HUES6 (cell line): Measurements from ENCODE around the gene TEX2.
"Not testable (repeated sequence)": the region's sequence is repeated elsewhere in the genome, so short reads cannot be mapped to it uniquely, and the experiment has no call there.

Experiments
- H3K27ac ChIP-seq: 2 replicates; pipeline ENCODE4 v1.7.0; 2013; ENCODE audit warnings: low read depth, mild to moderate bottlenecking, low read length, inconsistent platforms
- H3K27me3 ChIP-seq: 2 replicates; pipeline ENCODE4 v1.6.1; 2013; ENCODE audit warnings: low read length; ENCODE audit not compliant: control insufficient read depth, insufficient read depth
- H3K36me3 ChIP-seq: 2 replicates; pipeline ENCODE4 v1.6.1; 2013; ENCODE audit warnings: low read length; ENCODE audit not compliant: control insufficient read depth, insufficient read depth
- H3K4me1 ChIP-seq: 2 replicates; pipeline ENCODE4 v1.6.1; 2013; ENCODE audit warnings: low read length; ENCODE audit not compliant: control insufficient read depth, insufficient read depth
- H3K4me3 ChIP-seq: 2 replicates; pipeline ENCODE4 v1.5.1; 2013; ENCODE audit warnings: low read depth, low read length
- H3K9ac ChIP-seq: one replicate; pipeline ENCODE4 v1.6.1; 2013; ENCODE audit warnings: mild to moderate bottlenecking, low read length
- H3K9me3 ChIP-seq: 2 replicates; pipeline ENCODE4 v1.6.1; 2013; ENCODE audit warnings: low read depth, low read length; ENCODE audit not compliant: control insufficient read depth, insufficient read depth

Gene TEX2

DNA sequence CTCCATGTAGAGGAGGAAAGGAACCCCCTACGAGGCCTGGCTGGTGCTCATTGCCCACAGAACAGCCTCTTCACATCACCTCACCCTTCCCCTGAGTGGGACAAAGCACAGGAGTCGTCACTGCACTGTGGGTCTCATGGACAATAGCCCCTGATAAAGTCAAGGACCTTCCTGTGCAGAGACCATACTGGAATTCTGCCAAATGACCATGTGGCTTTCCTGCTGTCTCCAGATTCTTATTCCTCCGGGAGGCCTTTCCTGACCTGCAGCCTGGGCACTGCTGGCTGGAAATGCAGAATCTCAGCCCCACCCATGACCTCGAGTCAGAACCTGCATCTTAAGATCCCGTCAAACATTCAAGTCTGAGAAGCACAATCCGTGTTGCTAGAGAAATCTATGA lies 72.6 kb downstream of the TEX2 start:
- Histone ChIP-seq H3K9me3 (no peaks in the 10 kb centered on the region), H3K4me3 (no peak overlapping the region), H3K27me3 (no peaks in the 10 kb centered on the region), H3K27ac (no peak overlapping the region), H3K4me1 (no peaks in the 10 kb centered on the region), H3K36me3 (no peaks in the 10 kb centered on the region), H3K9ac (no peak overlapping the region)

DNA sequence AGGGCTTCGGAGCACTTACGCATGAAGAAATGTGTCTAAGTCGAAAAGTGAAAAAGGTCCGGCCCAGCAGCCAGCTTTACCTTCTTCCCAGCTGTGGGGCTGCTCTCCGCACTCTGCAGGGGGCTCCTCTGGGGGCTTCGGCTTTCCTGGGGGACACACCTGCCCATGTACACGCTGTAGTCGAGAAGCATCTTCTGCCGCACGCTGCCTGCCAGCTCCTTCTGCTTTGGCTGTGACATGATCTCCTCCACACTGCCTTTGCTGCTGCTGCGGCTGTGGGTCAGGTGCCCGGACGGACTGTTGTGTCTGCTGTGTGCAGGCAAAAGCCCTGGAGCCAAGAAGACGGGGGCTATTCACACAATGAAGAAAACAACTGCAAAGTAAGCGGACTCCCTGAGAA lies 75.0 kb downstream of the TEX2 start:
- no peak overlapping the region for H3K4me3 ChIP-seq
- no peaks in the 10 kb centered on the region for H3K27me3 ChIP-seq
- no peaks in the 10 kb centered on the region for H3K4me1 ChIP-seq
- H3K27ac ChIP-seq = no peak overlapping the region
- H3K36me3 ChIP-seq = no peaks in the 10 kb centered on the region
- H3K9me3 ChIP-seq = no peaks in the 10 kb centered on the region
- H3K9ac ChIP-seq = no peak overlapping the region

DNA sequence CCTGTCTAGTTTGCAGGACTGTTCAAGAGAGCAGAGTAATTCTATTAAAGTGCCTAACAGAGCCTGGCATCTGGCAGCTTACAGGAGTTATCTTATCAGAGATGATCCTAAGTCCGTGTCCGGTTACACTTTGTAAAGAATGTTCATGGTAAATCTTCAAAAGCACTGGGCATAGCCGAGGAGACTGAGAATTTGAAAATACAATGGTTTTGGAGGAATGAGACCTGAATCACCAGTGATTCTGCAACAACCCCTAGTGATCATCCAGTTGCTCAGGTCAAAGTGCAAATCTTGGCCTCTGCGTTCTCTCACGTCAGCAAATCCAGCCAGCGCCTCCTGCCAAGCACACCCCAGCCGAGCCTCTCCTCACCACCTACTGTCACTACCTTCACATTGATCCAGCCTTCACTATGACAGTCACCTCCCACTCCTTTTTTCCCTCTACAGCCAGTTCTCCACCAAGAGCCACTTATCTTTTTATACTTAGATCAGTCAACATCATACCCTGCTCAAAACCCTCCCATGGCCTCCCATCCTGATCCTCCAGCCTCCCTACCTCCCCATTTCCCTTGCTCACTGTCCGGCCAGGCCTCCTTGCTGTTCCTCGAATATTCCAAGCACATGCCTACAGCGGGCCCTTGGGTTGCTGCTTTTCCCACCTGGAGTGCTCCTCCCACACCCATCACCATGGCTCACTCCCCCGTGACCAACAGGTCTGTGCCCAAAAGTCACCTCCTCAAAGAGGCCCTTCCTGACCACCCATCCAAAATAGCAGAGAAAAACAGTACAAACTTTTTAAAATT lies 75.8 kb downstream of the TEX2 start:
- Histone ChIP-seq H3K4me1 (no peaks in the 10 kb centered on the region), H3K36me3 (no peaks in the 10 kb centered on the region), H3K9me3 (no peaks in the 10 kb centered on the region)

DNA sequence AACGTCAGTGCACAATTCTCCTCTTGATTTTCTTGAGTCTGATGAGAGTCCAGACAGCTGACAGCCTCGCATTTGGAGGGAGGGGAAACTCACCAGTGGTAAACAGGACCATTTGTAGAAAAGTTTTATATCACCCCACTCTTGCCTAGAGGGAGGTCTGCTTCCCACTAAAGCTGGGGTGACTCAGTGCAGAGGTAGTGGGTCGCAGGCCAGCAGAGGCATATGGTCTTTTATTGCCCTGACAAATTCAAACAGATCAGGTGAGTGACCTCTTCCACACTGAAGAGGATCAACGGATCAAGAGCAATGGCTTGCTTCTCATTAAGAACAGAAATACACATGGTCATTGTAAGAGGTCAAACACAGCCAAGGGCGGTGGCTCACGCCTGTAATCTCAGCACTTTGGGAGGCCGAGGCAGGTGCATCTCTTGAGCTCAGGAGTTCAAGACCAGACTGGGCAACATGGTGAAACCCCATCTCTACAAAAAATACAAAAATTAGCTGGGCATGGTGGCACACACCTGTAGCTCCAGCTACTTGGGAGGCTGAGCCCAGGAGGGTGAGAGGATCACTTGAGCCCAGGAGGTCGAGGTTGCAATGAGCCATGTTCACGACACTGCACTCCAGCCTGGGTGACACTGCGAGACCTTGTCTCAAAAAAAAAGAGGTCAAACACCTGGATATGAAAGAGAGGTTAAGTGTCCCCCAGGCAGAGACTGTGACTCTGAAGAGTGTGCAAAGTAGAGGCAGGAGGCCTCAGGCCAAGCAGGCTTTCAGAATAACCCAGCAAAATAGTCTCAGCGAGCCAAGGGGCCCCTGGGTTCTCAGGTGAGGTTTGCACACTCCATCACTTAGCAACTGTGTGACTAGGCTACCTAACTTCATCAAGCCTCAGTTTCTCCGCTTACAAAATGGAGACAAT lies 76.6 kb downstream of the TEX2 start:
- H3K4me3 ChIP-seq = no peak overlapping the region
- no peak overlapping the region for H3K9ac ChIP-seq
- no peaks in the 10 kb centered on the region for H3K4me1 ChIP-seq
- H3K27me3 ChIP-seq = no peaks in the 10 kb centered on the region
- no peak overlapping the region for H3K27ac ChIP-seq
- H3K36me3 ChIP-seq = no peaks in the 10 kb centered on the region
- H3K9me3 ChIP-seq = no peaks in the 10 kb centered on the region

More for the DNA sequence above, 75.8 kb downstream of the TEX2 start:
- Histone ChIP-seq H3K27me3 (no peaks in the 10 kb centered on the region), H3K9ac (no peak overlapping the region), H3K27ac (no peak overlapping the region), H3K4me3 (no peak overlapping the region)

DNA sequence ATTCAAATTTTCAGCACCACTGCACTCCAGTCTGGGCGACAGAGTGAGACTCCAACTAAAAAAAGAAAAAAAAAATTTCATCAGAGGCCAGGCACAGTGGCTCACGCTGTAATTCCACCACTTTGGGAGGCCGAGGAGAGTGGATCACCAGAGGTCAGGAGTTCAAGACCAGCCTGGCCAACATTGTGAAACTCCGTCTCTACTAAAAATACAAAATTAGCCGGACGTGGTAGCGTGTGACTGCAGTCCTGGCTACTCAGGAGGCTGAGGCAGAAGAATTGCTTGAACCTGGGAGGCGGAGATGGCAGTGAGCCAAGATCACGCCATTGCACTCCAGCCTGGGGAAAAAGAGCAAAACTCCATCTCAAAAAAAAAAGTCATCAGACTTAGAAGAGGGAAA lies 77.5 kb downstream of the TEX2 start:
- not testable (repeated sequence) for H3K36me3 ChIP-seq, H3K27me3 ChIP-seq, H3K4me1 ChIP-seq, H3K9me3 ChIP-seq, H3K4me3 ChIP-seq, H3K9ac ChIP-seq, H3K27ac ChIP-seq

DNA sequence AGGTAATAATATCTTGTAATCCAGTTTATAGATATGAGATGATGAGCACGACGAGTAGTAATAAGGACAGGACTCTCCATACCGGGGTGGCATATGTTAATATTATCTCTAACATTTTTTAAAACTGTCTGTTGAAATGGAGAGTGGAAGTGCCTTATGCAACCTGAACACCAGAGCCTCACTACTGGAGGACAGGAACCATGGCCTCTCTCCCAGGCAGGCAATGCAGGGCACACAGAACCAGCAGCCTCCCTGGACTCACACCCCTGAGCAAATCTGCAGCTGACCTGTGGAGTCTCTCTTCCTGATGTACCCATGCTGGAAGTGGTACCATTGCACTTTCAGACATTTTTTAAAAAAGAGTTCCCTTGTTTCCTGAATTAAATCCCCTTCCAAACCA lies 78.0 kb downstream of the TEX2 start:
- H3K27ac ChIP-seq = no peak overlapping the region

DNA sequence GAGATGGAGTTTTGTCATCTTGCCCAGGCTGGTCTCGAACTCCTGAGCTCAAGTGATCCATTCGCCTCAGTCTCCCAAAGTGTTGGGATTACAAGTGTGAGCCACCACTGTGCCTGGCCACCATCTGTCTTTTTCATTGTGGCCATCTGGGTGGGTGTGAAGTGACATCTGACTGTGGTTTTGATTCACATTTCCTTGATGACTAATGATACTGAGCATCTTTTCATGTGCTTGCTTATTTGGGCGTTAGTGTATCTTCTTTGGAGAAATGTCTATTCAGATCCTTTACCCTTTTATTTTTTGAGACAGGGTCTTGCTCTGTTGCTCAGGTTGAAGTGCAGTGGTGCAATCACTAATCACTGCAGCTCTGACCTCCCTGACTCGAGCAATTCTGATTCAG lies 79.2 kb downstream of the TEX2 start:
- no peaks in the 10 kb centered on the region for H3K4me1 ChIP-seq
- no peak overlapping the region for H3K9ac ChIP-seq
- H3K27me3 ChIP-seq = no peaks in the 10 kb centered on the region
- no peaks in the 10 kb centered on the region for H3K36me3 ChIP-seq
- no peak overlapping the region for H3K4me3 ChIP-seq
- 0 out of 2 replicates have a peak, but pooled peaks cover 2% of the 10 kb centered on the region for H3K9me3 ChIP-seq
- H3K27ac ChIP-seq = no peak overlapping the region

More for the DNA sequence above, 78.0 kb downstream of the TEX2 start:
- Histone ChIP-seq H3K9ac (no peak overlapping the region), H3K4me3 (no peak overlapping the region), H3K27me3 (no peaks in the 10 kb centered on the region), H3K36me3 (no peaks in the 10 kb centered on the region), H3K4me1 (no peaks in the 10 kb centered on the region), H3K9me3 (no peaks in the 10 kb centered on the region)

DNA sequence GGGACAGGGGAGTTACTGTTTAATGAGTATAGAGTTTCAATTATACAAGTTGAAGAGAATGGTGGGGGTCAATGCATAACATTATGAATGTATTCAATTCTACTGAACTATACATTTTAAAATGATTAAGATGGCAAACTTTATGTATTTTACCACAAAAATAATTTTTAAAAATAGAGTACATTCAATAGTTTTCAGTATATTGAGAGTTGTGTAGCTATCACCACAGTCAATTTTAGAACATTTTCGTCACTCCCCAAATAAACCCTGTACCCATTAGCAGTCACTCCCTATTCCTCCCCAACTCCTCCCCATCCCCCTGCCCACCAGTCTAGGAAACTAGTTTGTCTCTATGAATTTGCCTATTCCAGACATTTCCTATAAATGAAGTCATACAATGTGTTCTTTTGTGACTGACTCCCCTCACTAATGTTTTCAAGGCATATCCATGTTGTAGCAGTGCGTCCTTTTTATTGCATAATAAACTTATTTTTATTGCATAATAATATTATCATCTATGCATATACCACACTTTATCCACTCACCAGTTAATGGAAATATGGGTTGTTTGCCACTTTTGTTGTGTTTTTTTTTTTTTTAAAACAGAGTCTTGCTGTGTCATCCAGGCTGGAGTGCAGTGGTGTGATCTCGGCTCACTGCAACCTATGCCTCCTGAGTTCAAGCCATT lies 80.6 kb downstream of the TEX2 start:
- no peaks in the 10 kb centered on the region for H3K27me3 ChIP-seq
- H3K9ac ChIP-seq = no peak overlapping the region
- 0 out of 2 replicates have a peak, but pooled peaks cover 2% of the 10 kb centered on the region for H3K9me3 ChIP-seq
- H3K36me3 ChIP-seq = no peaks in the 10 kb centered on the region
- no peak overlapping the region for H3K4me3 ChIP-seq
- no peak overlapping the region for H3K27ac ChIP-seq
- H3K4me1 ChIP-seq = no peaks in the 10 kb centered on the region

DNA sequence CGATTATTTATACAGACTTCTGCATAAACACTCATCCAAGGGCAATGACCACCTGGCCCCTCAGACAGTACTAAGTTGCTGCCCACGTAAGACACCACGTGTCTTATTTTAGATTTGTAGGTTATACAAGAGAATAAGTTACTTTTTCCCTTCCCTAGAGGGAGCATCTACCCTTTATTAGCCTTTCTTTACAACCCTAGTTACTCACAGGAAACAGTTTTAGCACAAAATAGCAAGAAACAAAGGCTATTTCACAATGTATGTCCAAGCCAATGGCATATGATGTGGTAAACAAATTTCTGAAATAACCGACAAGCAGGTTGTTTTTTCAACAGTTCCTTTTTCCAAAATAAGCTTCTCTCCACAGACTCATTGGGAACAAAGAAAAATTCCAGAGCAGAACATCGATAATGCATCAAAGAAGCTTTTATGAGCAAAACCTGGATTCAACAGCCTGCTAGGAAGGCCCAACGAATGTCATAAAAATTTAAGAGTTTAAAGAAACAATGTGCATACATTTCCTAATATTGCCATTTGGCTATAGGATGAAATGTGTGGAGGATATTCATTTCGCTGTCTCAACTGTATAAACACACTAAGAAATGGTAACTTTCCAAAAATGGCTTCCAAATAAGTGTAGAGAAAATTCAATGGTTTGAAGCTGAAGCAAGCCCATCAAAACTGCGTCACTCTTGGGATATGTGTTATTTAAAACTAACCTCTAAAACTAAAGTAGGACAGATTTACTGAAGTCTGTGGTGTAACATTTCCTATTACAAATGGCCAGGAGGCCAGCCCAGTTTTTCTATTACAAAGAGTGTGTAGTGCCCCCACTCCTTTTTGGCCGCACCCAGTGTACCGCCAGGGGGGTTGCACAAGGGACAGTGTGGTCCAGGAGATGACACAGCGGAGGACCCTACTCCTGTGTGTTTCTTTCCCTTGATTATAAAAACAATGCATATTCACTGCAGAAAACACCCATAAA lies 82.7 kb downstream of the TEX2 start:
- 0 out of 2 replicates have a peak, but pooled peaks cover 2% of the 10 kb centered on the region for H3K9me3 ChIP-seq
- H3K27ac ChIP-seq = no peak overlapping the region
- H3K36me3 ChIP-seq = 0 out of 2 replicates have a peak, but pooled peaks cover 3% of the 10 kb centered on the region
- H3K9ac ChIP-seq = no peak overlapping the region
- H3K27me3 ChIP-seq = no peaks in the 10 kb centered on the region
- H3K4me3 ChIP-seq = no peak overlapping the region
- H3K4me1 ChIP-seq = no peaks in the 10 kb centered on the region

DNA sequence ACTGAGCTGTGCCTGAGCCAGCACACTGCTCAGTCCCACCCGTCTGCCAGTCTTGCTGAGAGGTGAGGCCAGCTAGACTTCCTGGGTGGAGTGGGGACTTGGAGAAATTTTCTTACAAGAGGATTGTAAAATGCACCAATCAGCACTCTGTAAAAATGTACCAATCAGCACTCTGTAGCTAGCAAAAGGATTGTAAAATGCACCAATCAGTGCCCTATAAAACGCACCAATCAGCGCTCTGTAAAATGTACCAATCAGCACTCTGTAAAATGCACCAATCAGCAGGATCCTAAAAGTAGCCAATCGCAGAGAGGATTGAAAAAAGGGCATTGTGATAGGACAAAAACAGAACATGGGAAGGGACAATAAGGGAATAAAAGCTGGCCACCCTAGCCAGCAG lies 84.0 kb downstream of the TEX2 start:
- H3K36me3 ChIP-seq, H3K27me3 ChIP-seq, H3K9ac ChIP-seq, H3K4me3 ChIP-seq, H3K27ac ChIP-seq, H3K9me3 ChIP-seq, H3K4me1 ChIP-seq: not testable (repeated sequence)
